SK-N-MC (cell line): ENCODE results near the gene DDIT4.

Source experiments
- EZH2 ChIP-seq: fragments of 200-600 bp; sonication (generic); IDR thresholded peaks from one replicate; pipeline ENCODE4 v1.6.1; 2017; ENCODE audit warnings: antibody characterized with exemption
- POLR2AphosphoS5 ChIP-seq: IDR thresholded peaks from 2 replicates; pipeline ENCODE4 v1.6.1; 2012; ENCODE audit warnings: mild to moderate bottlenecking, low read depth, low read length, borderline replicate concordance

GRCh38 chr10:72321248-72322029, 47.7 kb downstream of the DDIT4 start:
- TF ChIP-seq POLR2AphosphoS5: no peak
- TF ChIP-seq EZH2: no peak
